Measurements from ENCODE around the gene GALE.
A peak's percentile ranks its signal among the peaks of the same experiment; 100 is the strongest.
"Not testable (repeated sequence)": the region's sequence is repeated elsewhere in the genome, so short reads cannot be mapped to it uniquely, and the experiment has no call there.

The GALE gene

DNA sequence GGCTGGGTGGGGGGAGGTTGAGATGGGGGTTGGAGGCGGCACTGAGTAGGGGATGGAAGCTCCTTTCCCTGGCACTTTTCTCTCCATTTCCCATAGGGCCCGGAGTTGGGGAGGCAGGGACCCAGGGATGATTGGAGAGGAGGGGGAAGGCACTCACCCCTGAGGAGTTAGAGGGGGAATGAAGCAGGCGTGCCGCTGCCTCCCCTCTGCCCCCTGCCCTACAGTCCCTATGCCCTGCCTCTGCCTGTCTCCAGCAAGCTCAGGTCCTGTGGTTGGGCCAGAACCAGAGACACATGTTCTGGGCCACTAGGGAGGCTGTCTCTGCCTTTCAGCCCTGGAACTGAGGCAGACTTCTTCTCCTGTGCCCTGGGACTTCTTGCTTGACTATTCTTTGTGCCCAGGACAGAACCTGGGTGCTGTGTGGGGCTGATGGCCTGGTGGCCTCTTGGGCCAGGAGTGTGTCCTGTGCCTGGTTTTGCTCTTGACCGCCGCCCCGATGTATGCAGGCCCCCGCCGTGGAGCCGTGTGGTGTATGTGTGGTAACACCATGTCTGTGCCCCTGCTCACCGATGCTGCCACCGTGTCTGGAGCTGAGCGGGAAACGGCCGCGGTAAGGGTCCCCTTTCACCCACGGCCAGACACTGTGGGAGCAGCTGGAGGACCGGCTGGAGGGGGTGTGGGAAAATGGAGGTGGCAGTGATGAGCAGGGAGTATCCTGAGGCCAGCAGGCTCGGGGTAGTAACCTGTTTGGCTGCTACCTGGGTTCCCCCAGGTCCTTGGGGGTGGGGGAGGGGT lies 8.2 kb downstream of the GALE start:
- no peak for DNase-seq (ENCODE audit: low read depth in 2 of 2)

DNA sequence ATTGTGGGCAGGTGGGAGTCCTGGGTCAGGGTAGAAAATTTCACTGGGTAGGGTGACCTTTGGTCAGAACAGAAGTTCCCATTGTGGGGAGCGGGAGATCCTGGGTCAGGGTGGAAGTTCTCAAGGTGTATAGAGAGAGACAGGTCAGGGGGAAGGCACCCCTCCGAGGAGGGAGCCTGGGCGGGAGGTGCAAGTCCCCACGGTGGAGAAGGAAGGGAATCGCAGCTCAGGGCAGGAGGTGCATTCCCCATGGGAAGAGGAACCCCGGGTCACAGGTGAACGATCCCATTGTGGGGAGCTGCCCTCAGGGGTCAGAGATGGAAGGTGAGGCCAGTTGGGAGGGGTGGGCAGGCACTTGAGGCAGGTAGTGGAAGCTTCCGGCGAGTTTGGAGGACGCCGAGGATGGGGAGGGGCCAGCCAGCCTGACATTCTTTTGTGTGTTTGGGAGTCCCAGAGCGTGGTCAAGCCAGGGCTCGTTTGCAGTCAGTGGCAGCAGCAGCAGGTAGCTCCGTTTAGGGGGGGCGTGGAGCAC lies 9.0 kb downstream of the GALE start:
- DNase-seq (ENCODE audit: low read depth in 2 of 2): no peak

DNA sequence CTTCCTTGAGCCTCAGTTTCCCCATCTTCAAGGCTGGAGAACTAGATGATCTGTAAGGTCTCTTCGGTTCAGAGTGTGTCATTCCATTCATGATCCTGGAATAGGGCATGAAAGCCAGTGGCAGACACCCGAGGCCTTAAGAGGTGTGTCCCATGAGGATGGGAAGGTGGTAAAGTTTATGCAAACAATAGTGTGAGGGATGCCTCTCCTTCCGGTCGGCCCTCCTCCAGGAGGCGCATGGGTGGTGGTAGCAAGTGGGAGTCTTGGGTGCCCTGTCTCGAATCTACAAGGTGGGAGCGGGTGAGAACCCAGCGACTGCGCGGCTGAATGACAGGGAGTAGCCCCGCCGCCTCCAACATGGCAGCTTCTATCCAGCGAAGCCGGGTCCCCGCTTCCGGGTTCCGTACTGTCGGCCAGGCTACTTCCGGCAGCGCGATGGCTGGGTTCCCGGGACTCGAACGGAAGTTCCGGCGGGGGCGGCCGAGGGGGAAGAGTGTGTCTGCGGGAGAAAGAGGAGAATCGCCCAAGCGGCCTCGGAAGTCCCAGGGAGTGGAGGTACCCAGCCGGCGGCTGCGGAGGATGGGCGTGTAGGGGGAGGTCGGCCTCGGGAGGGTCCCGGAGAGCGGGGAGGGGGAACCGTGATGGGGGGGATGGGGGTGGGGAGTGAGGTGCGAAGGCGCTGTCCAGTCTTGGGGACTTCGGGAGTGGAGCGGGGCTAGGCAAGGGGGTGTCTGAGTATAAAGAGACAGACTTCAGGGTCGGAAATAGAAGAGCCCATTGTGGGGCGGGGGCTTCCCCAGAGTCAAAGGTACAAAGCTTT lies 9.6 kb downstream of the GALE start, which contains the start of gene LYPLA2:
TSS of gene LYPLA2 (plus strand) at position 450 of the 820 bp plus-strand sequence. CDS start 1,538 bp downstream, outside the sequence.
- peak; percentile 74 to 87 for DNase-seq (ENCODE audit: low read depth in 2 of 2)

DNA sequence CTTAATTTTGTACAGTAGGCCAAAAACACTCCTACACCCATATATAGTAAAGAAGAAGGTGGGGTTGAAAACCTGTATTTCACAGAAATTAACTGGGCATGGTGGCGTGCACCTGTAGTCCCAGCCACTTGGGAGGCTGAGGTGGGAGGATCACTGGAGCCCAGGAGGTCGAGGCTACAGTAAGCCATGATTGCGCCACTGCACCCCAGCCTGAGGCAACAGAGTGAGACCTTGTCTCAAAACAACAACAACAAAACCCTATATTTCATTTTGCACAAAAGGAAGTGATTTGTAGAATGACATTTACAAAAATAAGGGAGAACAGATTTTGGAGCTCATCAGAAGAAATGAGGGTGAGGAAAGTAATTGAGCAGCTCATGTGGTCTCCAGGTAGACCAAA lies 11.9 kb downstream of the GALE start:
- DNase-seq (ENCODE audit: low read depth in 2 of 2): no peak

DNA sequence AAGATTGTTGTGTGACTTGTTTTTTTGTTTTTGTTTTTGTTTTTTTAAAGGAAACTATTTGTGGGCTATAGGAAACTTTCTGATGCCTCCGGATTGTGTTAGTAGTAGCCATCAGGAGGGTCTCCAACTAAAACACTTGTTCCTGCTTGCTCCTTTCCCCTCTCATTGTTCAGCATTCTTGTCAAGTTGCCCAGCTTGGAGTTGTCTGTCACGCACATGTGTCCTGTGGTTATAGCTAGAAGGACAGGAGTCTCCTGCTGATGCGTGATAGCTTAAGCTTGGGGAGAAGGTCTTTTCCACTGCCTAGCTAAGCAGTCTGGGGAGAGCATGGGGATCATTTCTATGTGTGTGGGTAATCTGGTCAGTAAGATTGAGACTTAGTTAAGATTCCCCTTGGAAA lies 12.9 kb downstream of the GALE start:
- no peak for DNase-seq (ENCODE audit: low read depth in 2 of 2)

DNA sequence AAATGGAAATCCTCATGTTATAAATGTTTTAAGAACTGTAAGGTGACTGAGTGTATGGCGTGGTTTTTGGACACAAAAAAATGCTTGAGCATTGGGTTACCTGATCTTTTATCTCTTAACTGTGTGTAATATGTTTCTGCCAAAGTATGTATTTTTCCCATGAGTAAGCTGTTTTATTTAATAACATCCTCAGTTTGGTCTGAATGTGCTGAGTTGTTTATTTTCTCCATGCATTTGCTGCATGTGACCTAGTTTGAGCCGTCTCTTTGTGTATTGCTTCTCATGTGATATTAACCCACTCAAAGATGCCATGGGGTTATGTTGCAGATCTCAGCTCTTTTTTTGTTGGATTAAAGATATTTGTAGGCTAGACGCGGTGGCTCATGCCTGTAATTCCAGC lies 15.7 kb downstream of the GALE start:
- no peak for DNase-seq (ENCODE audit: low read depth in 2 of 2)

DNA sequence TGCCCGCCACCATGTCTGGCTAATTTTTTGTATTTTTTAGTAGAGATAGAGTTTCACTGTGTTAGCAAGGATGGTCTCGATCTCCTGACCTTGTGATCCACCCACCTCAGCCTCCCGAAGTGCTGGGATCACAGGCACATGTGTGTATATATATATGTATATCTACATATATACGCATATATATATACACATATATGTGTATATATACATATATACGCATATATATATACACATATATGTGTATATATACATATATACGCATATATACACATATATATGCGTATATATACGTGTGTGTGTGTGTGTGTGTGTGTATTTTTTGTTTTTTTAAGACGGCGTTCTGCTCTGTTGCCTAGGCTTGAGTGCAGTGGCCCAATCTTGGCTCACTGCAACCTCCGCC lies 17.4 kb downstream of the GALE start:
- DNase-seq (ENCODE audit: low read depth in 2 of 2): not testable (repeated sequence)

DNA sequence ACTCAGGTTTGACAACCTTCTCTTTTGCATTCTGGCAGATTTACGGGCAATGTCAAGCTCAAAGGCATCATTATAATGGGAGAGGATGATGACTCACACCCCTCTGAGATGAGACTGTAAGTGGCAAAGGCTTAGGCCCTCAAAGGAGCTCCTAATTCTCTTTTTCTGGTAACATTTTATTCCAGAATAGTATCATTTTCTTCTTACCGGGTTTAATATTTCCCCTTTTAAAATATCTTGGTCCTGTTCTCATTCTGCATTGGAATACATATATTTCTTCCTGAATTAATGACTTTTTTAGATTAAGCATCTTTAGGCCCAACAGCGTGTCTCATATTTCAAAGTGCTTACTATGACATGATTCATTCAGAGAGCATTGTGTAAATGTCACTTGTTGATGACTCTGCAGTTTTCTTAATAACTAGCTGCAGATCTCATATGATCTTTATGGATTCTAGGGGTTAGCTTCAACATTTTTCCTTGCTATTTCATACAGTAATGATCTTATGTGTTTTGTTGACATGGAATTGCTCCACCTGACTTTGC lies 20.7 kb downstream of the GALE start:
- DNase-seq (ENCODE audit: low read depth in 2 of 2): no peak

DNA sequence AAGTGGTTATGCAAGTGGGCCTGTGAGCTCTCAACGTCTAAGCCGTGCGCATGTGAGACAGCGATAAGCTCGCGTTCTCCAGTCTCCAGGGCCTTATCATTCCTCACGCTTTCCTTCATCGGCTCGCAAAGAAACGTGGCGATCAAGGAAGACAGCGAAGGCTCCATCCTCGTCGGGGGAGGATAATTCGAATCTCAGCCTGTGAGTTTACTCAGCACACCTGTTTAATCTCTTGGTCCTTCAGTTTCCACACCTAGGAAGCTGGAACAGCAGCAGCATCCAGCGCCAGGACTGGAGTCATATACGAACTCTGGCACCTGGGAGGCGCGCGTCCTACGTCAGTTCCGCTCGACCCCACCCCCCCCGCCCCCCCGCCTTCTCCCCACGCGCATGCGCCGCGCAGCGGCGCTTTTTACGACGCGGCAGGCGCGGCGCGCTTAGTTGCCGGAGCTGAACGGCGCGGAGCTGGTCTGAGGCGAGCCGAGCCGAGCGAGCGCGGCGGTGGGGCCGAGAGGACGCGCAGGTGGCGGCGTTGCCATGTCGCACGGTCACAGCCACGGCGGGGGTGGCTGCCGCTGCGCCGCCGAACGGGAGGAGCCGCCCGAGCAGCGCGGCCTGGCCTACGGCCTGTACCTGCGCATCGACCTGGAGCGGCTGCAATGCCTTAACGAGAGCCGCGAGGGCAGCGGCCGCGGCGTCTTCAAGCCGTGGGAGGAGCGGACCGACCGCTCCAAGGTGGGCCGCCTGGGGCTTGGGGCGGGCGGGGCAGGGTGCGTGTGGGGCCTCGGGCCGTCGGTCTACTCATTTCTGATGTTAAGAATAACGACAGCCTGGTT lies 22.4 kb downstream of the GALE start, which contains the start of gene PITHD1:
TSS of gene PITHD1 (plus strand) at position 440 of the 836 bp plus-strand sequence. CDS start at position 538, 98 bp downstream.
- peak; percentile 63 to 64 for DNase-seq (ENCODE audit: low read depth in 2 of 2)

DNA sequence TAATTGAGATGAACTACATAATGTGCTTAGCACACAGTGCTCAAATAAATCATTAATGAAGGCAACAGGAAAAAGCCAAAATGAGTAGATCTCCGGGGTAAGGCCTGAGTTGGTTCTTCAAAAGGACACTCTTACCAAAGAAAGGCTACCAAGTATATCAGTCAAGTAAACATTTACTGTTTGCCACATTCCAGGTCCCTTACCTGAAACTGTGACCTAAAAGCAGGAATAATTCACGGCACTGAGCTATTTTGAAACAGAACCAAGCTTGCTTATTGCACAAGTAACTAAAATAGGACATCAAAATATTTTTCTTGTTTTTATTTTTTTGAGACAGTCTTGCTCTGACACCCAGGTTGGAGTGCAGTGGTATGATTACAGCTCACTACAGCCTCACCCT lies 24.3 kb downstream of the GALE start:
- no peak for DNase-seq (ENCODE audit: low read depth in 2 of 2)

DNA sequence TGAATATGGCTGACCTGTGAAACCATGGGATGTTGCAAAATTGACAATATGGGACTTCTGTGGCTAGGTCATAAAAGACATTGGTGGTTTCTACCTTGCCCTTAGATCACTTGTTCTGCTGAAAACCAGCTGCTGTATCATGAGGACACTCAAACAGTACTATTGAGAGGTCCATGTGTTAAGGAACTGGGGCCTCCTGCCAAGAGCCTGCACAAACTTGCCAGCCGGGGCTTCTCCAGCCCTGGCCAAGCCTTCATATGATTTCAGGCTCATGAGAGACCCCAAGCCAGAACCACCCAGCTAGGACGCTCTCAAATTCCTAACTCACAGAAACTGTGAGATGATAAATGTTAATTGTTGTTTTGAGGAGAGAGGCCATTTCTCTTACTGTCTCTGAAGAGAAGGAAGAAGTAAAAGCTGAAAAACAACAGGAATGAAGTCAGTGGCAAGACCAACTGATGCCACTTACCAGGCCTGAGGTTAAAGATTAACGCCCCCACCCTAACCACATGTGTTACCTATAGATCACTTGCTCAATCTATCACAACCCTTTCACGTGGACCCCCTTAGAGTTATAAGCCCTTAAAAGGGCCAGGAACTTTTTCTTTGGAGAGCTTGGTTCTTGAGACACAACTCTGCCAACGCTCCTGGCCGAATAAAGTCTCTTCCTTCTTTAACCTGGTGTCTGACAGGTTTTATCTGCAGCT lies 26.2 kb downstream of the GALE start:
- DNase-seq (ENCODE audit: low read depth in 2 of 2): no peak

DNA sequence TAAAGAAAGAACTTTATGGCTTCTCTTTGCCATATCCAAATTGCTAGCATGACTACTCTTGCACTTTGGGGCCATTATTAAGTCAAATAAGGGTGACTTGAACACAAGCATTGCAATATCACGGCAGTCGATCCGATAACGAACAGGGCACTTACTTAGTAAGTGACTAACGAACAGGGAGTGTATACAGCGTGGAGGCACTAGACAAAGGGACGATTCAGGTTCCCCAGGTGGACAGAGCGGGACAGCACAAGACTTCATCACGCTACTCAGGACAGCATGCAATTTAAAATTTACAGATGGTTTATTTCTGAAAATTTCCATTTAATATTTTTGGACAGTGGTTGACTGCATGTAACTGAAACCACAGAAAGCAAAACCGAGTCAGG lies 27.7 kb downstream of the GALE start:
- no peak for DNase-seq (ENCODE audit: low read depth in 2 of 2)

DNA sequence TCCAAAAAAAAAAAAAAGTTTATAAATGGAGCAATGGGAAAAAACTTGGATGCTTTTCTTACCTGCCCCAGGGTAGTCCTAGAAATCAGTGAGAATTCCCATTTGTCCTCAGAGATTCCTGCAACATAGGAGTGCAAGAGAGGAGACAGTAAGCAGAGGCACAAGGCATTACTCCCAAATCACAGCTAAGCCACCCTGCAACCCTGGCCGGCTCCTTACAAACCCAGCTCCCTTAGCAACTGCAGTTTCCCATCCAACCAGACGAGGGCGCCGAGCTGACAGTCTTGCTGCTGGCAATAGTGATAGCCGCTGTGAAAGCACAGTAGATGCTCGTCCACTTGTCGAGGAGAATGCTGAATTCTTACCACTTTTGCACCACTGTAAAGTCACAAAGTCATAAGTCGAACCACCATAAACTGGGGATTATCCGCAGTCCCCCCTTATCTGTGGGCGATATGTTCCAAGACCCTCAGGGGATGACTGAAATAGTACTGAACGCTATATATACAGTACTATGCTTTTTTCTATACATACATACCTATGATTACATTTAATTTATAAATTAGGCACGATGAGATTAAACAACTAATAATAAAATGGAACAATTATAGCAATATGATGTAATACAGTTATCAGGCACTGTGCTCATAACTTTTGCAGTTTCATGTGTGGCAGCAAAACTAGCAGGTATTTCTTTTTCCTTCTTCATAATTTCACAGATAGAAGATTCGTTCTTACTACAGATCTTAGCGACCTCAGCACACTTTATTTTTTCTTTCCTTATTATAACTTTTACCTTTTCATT lies 28.3 kb downstream of the GALE start:
- DNase-seq (ENCODE audit: low read depth in 2 of 2): peak; percentile 82 to 86

DNA sequence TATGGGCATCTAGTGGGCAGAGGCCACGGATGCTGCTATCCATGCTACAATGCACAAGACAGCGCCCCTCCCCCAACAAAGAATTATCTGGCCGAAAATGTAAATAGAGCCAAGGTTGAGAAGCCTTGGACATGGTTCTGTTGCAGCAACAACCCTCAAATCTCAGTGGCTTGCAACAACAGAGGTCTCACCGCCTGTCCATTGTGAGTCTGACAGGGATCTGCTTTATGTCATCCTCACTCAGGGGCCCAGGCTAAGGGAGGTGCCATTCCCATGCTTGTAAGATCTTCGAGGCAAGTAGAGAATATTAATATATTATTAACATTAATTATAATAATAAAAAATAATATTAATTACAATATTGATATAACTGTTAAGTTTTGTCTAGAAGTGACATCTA lies 31.8 kb downstream of the GALE start:
- DNase-seq (ENCODE audit: low read depth in 2 of 2): no peak

DNA sequence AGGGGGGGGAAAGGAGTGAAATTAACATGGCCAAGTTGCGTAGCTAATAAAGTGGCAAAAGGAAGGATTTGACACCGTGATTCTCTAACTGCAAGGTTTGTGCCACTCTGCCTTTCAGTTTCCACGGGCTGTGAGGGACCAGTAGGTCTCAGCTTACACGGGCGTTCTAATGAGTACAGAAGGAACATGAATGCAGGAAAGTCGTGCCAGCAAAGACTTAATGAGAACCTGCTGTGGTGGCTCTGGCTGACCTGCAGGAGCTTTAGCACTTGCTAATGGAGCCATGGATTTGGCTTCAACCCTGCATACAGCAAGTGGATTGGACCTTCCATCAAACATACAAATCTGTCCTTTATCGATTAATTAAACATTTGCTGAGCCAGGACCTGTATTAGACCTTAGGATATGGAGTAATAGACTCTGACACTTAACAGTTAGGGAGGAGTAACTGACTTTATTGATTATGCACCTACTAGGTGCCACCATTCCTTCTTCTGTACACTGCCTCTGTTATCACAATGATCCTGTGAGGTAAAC lies 37.4 kb downstream of the GALE start:
- no peak for DNase-seq (ENCODE audit: low read depth in 2 of 2)

DNA sequence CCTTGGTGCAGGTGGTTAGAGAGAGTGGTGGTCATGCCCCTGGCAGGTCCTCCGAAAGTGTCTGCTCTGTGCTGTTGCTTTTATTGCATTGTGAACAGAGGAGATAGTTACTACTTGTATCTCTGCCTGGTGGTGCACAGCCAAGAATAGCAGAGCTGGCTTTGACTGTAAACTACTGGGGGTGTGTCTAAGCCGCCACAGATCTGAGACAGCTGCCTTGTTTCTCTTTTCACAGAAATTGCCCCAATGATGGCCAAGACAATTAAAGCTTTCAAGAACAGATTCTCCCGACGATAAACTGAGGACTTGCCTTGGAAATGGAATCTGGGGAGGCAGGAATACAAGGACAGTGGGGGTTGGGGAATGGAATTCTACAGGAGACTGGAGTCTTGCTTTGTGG lies 41.3 kb downstream of the GALE start:
- DNase-seq (ENCODE audit: low read depth in 2 of 2): no peak

DNA sequence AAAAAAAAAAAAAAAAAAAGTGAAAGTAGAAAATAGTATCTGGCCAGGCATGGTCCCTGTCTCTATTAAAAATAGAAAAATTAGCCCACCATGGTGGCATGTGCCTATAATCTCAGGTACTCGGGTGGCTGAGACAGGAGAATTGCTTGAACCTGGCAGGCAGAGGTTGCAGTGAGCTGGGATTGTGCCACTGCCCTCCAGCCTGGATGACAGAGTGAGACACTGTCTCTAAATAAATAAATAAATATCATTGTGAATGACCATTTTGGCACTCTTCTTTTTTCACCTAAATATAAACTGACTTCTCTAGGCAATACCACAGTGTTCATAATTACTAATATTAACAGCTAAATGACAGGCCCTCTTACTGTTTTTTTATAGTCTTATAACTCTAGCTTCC lies 42.7 kb downstream of the GALE start:
- no peak for DNase-seq (ENCODE audit: low read depth in 2 of 2)

DNA sequence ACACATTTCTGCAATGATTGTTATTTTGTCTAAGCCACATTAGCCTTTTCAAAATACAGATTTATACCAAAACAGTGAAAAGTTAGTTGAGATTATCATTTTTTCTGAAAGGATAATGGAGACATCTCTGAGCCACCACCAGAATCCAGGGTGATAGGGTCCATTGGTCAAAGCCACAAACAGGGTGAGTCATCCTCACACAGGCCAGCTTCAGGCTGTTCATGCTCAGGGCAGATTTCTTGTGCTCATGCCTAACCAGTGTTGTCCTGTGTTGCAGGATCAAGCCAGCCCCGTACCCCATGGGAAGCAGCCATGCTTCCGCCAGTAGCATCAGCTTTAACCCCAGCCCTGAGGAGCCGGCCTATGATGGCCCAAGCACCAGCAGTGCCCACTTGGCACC lies 43.9 kb downstream of the GALE start:
- no peak for DNase-seq (ENCODE audit: low read depth in 2 of 2)

DNA sequence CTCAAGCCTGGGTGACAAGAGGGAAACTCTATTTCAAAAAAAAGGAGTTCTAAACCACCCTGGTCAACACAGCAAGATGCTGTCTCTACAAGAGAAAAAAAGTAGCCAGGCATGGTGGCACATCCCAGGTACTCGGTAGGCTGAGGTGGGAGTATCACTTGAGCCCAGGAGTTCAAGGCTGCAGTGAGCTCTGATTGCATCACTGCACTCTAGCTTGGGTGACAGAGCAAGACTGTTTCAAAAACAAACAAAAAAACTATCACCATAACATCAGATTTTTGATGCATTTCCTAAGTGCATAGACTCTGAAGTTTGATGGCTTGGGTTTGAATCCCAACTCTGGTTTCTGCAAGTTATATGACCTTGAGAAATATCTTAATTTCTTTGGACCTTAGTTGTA lies 47.6 kb downstream of the GALE start:
- no peak for DNase-seq (ENCODE audit: low read depth in 2 of 2)

DNA sequence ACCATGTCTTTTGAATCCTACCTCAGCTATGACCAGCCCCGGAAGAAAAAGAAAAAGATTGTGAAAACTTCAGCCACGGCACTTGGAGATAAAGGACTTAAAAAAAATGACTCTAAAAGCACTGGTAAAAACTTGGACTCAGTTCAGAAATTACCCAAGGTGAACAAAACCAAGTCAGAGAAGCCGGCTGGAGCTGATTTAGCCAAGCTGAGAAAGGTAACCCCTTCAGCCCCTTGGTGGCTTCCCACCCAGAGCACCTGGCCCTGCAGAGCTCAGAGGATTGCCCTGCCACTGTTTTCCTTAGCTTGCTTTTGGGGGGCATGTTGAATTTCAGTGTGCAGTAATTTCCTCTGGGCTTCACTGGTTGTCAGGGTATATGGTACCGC lies 48.7 kb downstream of the GALE start:
- no peak for DNase-seq (ENCODE audit: low read depth in 2 of 2)

All from activated CD4-positive, alpha-beta T cell treated with anti-CD3 and anti-CD28 coated beads for 24 hours (primary cell).